ENCODE data around the gene OMA1. TPM values are rescaled to one million over a fixed set of nuclear protein-coding genes. Genes with fewer than 3 reads are reported as not detected.
A peak's percentile ranks its signal among the peaks of the same experiment; 100 is the strongest.

OMA1 gene
- total RNA-seq, 1 donor from 2014 or later = 58.6 TPM

- DNase-seq = no peak
Observed at GRCh38 chr1:58457023-58457635, 89.4 kb downstream of the OMA1 start.

- no peak for DNase-seq
Observed at GRCh38 chr1:58456470-58456869, 90.1 kb downstream of the OMA1 start.

- peak; percentile 42 for DNase-seq
Observed at GRCh38 chr1:58454807-58455206, 91.7 kb downstream of the OMA1 start.

- DNase-seq = no peak
Observed at GRCh38 chr1:58454385-58454784, 92.1 kb downstream of the OMA1 start.

- no peak for DNase-seq
Observed at GRCh38 chr1:58451560-58452191, 94.8 kb downstream of the OMA1 start.

GRCh38 chr1:58447886-58448285, 98.6 kb downstream of the OMA1 start:
- no peak for DNase-seq

GRCh38 chr1:58447042-58447441, 99.5 kb downstream of the OMA1 start:
- no peak for DNase-seq

- no peak for DNase-seq
Observed at GRCh38 chr1:58446368-58446767, 100.2 kb downstream of the OMA1 start.

GRCh38 chr1:58443986-58444868, 102.3 kb downstream of the OMA1 start:
- DNase-seq = no peak

- DNase-seq = peak; percentile 33
Observed at GRCh38 chr1:58442114-58442513, 104.4 kb downstream of the OMA1 start.

- DNase-seq = no peak
Observed at GRCh38 chr1:58441699-58442098, 104.8 kb downstream of the OMA1 start.

- DNase-seq = no peak
Observed at GRCh38 chr1:58440696-58441095, 105.8 kb downstream of the OMA1 start.

- DNase-seq = no peak
Observed at GRCh38 chr1:58439946-58440345, 106.6 kb downstream of the OMA1 start.

- DNase-seq = no peak
Observed at GRCh38 chr1:58438468-58438867, 108.1 kb downstream of the OMA1 start.

GRCh38 chr1:58437623-58438022, 108.9 kb downstream of the OMA1 start:
- DNase-seq = no peak

GRCh38 chr1:58436615-58437297, 109.8 kb downstream of the OMA1 start:
- DNase-seq = no peak

- DNase-seq = no peak
Observed at GRCh38 chr1:58435376-58435775, 111.2 kb downstream of the OMA1 start.

- DNase-seq = no peak
Observed at GRCh38 chr1:58434607-58435006, 111.9 kb downstream of the OMA1 start.

- DNase-seq = no peak
Observed at GRCh38 chr1:58434181-58434580, 112.3 kb downstream of the OMA1 start.

- DNase-seq = peak; percentile 11
Observed at GRCh38 chr1:58432851-58433668, 113.5 kb downstream of the OMA1 start.

GRCh38 chr1:58431901-58432620, 114.5 kb downstream of the OMA1 start:
- DNase-seq = no peak

Measured in tongue (tissue), 2 donors.